Measurements from ENCODE around the gene LSS. TPM values are rescaled to one million over a fixed set of nuclear protein-coding genes. Genes with fewer than 3 reads are reported as not detected.

LSS gene
- total and polyA plus RNA-seq, 8 donors, result 16.1 to 34.1 (median 25.2) TPM

DNA sequence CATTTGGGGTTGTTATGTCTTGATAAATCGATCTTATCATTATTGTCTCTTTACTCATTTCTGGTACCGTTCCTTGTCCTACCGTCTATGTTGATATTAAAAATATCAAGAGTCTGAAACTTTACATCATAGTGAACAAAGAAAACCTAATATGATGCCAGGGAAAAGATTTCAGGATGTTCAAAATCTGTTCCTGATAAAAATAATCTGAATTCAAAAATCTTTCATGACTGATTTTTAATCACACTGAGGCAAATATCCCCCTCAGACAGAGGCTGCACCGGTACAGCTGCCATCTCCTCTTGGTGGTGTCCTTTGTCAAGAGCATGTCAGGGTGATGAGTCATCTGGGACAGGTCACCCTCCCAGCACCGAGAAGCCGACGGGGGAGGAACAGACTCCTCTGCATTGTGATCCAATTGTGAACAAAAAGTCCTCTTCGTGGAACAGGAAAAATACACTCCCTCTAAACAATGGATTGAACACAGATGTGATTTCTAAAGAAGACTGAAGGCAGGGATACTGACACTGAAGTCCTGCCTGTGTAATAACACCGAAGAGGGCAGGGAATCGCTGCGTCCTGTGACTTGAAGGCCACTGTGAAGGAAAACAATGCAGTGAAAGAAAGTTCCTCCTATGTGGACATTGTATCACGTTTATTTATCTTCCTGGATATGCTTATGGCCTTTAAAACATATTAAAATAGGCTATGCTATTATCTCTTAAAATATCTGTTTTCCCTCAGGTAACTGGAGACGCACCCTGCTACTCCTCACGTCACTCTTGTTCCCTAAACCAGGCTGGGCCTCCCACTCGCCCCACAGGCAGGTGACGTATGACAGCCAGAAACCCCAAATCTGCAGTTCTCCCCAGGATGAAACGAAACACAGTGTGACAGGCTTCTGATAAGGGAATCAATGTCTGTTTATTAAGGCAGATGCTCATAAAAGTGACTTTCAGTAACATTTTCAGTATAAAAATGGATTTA lies 40.1 kb downstream of the LSS start:
- WGBS, 2 donors, result 68% methylated on average over 17 of the region's 17 CpGs
- Histone ChIP-seq H3K4me1 (no peaks in the 10 kb centered on the region), H3K36me3 (peaks cover 0 to under 1% (median 0%) of the 10 kb centered on the region in 3 donors), H3K27me3 (no peaks in the 10 kb centered on the region), H3K9me3 (no peaks in the 10 kb centered on the region), H3K27ac (no peak overlapping the region), H3K4me3 (no peak overlapping the region)
- TF ChIP-seq, protein P1, sequence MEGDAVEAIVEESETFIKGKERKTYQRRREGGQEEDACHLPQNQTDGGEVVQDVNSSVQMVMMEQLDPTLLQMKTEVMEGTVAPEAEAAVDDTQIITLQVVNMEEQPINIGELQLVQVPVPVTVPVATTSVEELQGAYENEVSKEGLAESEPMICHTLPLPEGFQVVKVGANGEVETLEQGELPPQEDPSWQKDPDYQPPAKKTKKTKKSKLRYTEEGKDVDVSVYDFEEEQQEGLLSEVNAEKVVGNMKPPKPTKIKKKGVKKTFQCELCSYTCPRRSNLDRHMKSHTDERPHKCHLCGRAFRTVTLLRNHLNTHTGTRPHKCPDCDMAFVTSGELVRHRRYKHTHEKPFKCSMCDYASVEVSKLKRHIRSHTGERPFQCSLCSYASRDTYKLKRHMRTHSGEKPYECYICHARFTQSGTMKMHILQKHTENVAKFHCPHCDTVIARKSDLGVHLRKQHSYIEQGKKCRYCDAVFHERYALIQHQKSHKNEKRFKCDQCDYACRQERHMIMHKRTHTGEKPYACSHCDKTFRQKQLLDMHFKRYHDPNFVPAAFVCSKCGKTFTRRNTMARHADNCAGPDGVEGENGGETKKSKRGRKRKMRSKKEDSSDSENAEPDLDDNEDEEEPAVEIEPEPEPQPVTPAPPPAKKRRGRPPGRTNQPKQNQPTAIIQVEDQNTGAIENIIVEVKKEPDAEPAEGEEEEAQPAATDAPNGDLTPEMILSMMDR (IDR thresholded peaks at IDR 0.05), result no peak
- ATAC-seq (no peak), DNase-seq (no peak), FAIRE-seq (no peak)
- intact Hi-C loops (cut with DNase I), result no loop called here

DNA sequence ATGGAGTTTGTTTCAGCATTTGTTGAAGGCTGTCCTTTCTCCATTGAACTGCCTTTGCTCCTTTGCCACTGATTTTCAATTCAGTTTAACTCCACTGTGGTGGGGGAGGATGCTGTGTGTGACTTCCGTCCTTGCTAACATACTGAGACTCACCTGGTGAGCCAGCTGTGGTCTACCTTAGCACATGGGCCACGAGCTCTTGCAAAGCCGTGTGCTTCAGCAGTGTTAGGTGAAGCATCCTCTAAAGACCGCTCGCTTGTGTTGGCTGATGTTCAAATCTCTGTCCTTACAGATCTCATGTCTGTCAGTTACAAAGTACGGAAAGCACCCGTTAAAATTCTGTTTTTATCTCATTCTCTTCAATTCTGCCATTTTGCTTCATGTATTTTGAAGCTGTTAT lies 40.8 kb downstream of the LSS start:
- H3K9me3 ChIP-seq, result no peaks in the 10 kb centered on the region
- 77 to 81% methylated on average over 7 of the region's 7 CpGs for WGBS, 2 donors
- no peak overlapping the region for H3K27ac ChIP-seq
- TF ChIP-seq, protein P1 (IDR thresholded peaks at IDR 0.05), result no peak
- no peaks in the 10 kb centered on the region for H3K36me3 ChIP-seq
- H3K4me1 ChIP-seq, result no peaks in the 10 kb centered on the region
- no peak overlapping the region for H3K4me3 ChIP-seq
- FAIRE-seq (no peak), ATAC-seq (no peak), DNase-seq (no peak)
- intact Hi-C loops (cut with DNase I), result no loop called here
- no peaks in the 10 kb centered on the region for H3K27me3 ChIP-seq

GRCh38 chr21:46187261-46187660 lies 41.3 kb downstream of the LSS start:
- Histone ChIP-seq H3K4me3 (no peak overlapping the region), H3K27me3 (no peaks in the 10 kb centered on the region), H3K4me1 (no peaks in the 10 kb centered on the region), H3K9me3 (no peaks in the 10 kb centered on the region), H3K27ac (no peak overlapping the region), H3K36me3 (no peaks in the 10 kb centered on the region)
- WGBS, 2 donors, result 82 to 89% methylated on average over 8 of the region's 8 CpGs
- ATAC-seq (no peak), DNase-seq (no peak), FAIRE-seq (no peak)
- TF ChIP-seq, protein P1 (IDR thresholded peaks at IDR 0.05), result no peak
- intact Hi-C loops (cut with DNase I), result no loop called here

- DNase-seq (no peak), FAIRE-seq (no peak), ATAC-seq (no peak)
- no peaks in the 10 kb centered on the region for H3K27me3 ChIP-seq
- TF ChIP-seq, protein P1 (IDR thresholded peaks at IDR 0.05), result no peak
- no peaks in the 10 kb centered on the region for H3K9me3 ChIP-seq
- intact Hi-C loops (cut with DNase I), result no loop called here
- H3K36me3 ChIP-seq, result no peaks in the 10 kb centered on the region
- no peaks in the 10 kb centered on the region for H3K4me1 ChIP-seq
- 74 to 89% methylated on average over 7 of the region's 7 CpGs for WGBS, 2 donors
- H3K27ac ChIP-seq, result no peak overlapping the region
- H3K4me3 ChIP-seq, result no peak overlapping the region
Observed at GRCh38 chr21:46185716-46186115, 42.9 kb downstream of the LSS start.

Measured in pancreas (tissue), 10 donors.